ENCODE measurements around the gene RASSF1. TPM values are rescaled to one million over a fixed set of nuclear protein-coding genes. Genes with fewer than 3 reads are reported as not detected.
A peak's percentile ranks its signal among the peaks of the same experiment; 100 is the strongest.

RASSF1 gene
- total RNA-seq, 2 experiments from 2014 or later, result 75.8 to 76.5 TPM

- Mint-ChIP-seq H3K9me3 (no peaks in the 10 kb centered on the region), H3K36me3 (ENCODE audit: low read depth) (peaks cover 1% of the 10 kb centered on the region), H3K4me1 (ENCODE audit: low read depth) (peaks cover 42% of the 10 kb centered on the region), H3K4me3 (peak overlapping the region; percentile 88), H3K27me3 (no peaks in the 10 kb centered on the region), H3K27ac (no peak overlapping the region)
- POLR2A ChIA-PET, result interaction anchor here (1.0 to 13.4 kb wide), 8 partner anchors 9 to 286 kb away, joined by 3 to 126 read pairs (median 4); partner anchors contain the start of genes RASSF1 and ZMYND10
- CTCF ChIA-PET, result interaction anchor here (0.8 to 3.4 kb wide), 7 partner anchors 8 to 74 kb away, joined by 3 to 10 read pairs (median 6); partner anchors contain the start of genes CYB561D2, HYAL3, NAA80 and NPRL2
- ATAC-seq, result no peak
- no peak for DNase-seq
- intact Hi-C loops (cut with micrococcal nuclease), result no loop called here
- TF ChIP-seq CTCF (IDR thresholded peaks at IDR 0.05), result no peak
These were observed 20.6 kb downstream of the RASSF1 start for GRCh38 chr3:50319894-50320625.

DNA sequence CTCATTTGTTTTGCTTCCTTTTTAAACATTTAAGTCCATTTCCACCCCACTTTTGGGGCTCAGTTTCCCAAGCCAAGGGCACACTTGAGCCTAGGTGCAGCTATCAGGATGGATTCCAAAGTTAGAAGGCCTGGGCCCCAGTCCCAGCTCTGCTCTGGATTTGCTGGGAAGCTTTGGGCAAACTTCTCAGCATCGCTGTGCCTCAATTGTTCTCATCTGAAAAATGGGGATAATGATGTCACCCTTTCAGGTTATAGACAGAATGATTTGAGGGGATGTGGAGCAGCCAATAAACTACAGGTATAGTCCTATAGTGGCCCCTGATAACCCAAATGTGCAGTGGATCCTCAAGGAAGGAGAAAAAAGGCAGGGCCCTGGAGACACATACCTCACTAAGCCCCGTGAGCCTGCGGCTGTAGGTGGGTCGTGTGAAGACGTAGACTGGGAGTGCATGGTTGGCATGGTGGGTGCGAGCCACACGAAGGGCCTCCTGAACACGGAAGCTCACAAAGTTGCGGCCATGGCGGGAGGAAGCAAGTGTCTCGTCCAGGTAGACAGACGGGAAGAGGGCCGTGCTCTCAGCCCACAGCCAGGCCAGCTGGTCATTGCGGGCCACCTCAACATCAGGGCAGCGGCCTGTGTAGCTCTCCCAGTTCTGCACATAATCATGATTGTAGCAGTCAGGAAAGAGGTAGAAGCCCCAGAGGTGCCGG lies 21.3 kb downstream of the RASSF1 start:
- ChIA-PET CTCF (interaction anchor here (1.2 to 3.4 kb wide), 5 partner anchors 9 to 125 kb away, joined by 5 to 10 read pairs (median 8); partner anchors contain the start of genes HYAL3, NAA80 and TUSC2), POLR2A (interaction anchor here (0.6 to 13.4 kb wide), 11 partner anchors 8 to 454 kb away, joined by 3 to 126 read pairs (median 3); partner anchors contain the start of genes IFRD2, RASSF1, TUSC2 and ZMYND10)
- DNase-seq (no peak), ATAC-seq (no peak)
- H3K27me3 Mint-ChIP-seq, result no peaks in the 10 kb centered on the region
- H3K4me3 Mint-ChIP-seq, result peak overlapping the region; percentile 26
- H3K36me3 Mint-ChIP-seq (ENCODE audit: low read depth), result peaks cover 1% of the 10 kb centered on the region
- peaks cover 37% of the 10 kb centered on the region for H3K4me1 Mint-ChIP-seq (ENCODE audit: low read depth)
- intact Hi-C loops (cut with micrococcal nuclease), result no loop called here
- no peaks in the 10 kb centered on the region for H3K9me3 Mint-ChIP-seq
- H3K27ac Mint-ChIP-seq, result no peak overlapping the region
- no peak for TF ChIP-seq CTCF (IDR thresholded peaks at IDR 0.05)

DNA sequence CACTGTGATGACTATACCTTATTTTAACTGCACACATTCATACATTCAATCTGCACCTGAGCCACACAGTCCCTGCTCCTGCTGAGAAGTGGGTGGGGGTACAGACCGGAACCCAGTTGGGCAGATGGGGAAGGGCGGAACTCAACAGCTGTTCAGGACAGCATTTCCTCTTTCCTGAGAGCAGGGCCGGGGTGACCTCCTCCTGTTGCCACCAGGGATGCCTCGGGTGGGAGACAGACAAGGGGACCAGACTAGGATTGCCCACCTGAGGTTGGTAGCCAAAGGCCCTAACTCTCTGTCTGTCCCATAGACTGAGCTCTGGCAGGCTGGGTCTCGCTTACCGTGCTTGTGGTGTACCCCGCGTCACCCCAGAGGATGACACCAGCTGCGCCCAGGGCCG lies 22.0 kb downstream of the RASSF1 start:
- intact Hi-C loops (cut with micrococcal nuclease), result no loop called here
- H3K36me3 Mint-ChIP-seq (ENCODE audit: low read depth), result peaks cover 1% of the 10 kb centered on the region
- no peaks in the 10 kb centered on the region for H3K9me3 Mint-ChIP-seq
- no peak for DNase-seq
- no peaks in the 10 kb centered on the region for H3K27me3 Mint-ChIP-seq
- H3K27ac Mint-ChIP-seq, result no peak overlapping the region
- H3K4me1 Mint-ChIP-seq (ENCODE audit: low read depth), result peaks cover 37% of the 10 kb centered on the region
- POLR2A ChIA-PET, result interaction anchor here (0.6 to 13.4 kb wide), 7 partner anchors 9 to 453 kb away, joined by 3 to 126 read pairs (median 3); partner anchors contain the start of genes IFRD2, RASSF1 and TUSC2
- no peak for ATAC-seq
- CTCF ChIA-PET, result interaction anchor here (1.7 to 3.4 kb wide), 4 partner anchors 9 to 124 kb away, joined by 5 to 10 read pairs (median 8); partner anchors contain the start of genes HYAL3, NAA80 and TUSC2
- no peak for TF ChIP-seq CTCF (IDR thresholded peaks at IDR 0.05)
- no peak overlapping the region for H3K4me3 Mint-ChIP-seq

DNA sequence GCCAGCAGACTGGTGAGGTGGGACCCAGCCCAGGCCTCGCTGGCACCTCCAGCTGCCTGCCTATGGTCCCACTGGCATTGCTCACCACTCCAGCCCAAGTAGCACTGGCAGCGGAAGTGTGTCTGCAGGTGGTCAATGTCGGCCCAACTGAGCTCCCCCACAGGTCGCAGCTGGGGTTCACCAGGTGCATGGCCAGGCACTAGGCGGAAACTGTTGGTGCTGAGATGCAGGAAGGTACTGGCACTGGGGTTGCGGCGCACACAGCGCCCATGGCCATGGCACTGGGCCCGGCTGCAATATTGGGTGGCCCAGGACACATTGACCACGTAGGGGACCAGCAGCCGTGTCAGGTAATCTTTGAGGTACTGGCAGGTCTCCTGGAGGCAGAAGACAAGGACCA lies 22.5 kb downstream of the RASSF1 start:
- Mint-ChIP-seq H3K4me3 (no peak overlapping the region), H3K27ac (no peak overlapping the region), H3K4me1 (ENCODE audit: low read depth) (peaks cover 37% of the 10 kb centered on the region), H3K36me3 (ENCODE audit: low read depth) (peaks cover 1% of the 10 kb centered on the region), H3K27me3 (no peaks in the 10 kb centered on the region), H3K9me3 (no peaks in the 10 kb centered on the region)
- intact Hi-C loops (cut with micrococcal nuclease), result no loop called here
- TF ChIP-seq CTCF (IDR thresholded peaks at IDR 0.05), result no peak
- CTCF ChIA-PET, result interaction anchor here (1.2 to 2.8 kb wide), 5 partner anchors 10 to 124 kb away, joined by 3 to 9 read pairs (median 5); partner anchors contain the start of genes HYAL3, NAA80 and TUSC2
- POLR2A ChIA-PET, result interaction anchor here (1.0 to 13.4 kb wide), 4 partner anchors 9 to 18 kb away, joined by 3 to 126 read pairs (median 4); partner anchors contain the start of genes RASSF1 and TUSC2
- ATAC-seq (no peak), DNase-seq (no peak)

Measured in activated CD8-positive, alpha-beta T cell treated with anti-CD3 and anti-CD28 coated beads for 36 hours (primary cell).